A673 (cell line): ENCODE data around the gene CYP4Z1. TPM values are rescaled to one million over a fixed set of nuclear protein-coding genes. Genes with fewer than 3 reads are reported as not detected.

Source experiments
- BruUV-seq: library from RNA; stranded (reverse); fragments of 400-500 nt; replicated peaks from 2 replicates; lab custom pipeline; 2021; lab: Mats Ljungman, UMichigan
- CTCF ChIA-PET: fragments of 300-600 bp; sonication (Branson Sonifier 250); formaldehyde crosslinking; loops from one replicate; lab custom pipeline; 2022; ENCODE audit warnings: antibody characterized with exemption; lab: Charles Lee
- POLR2A ChIA-PET: fragments of 300-600 bp; sonication (Branson Sonifier 250); formaldehyde crosslinking; loops from one replicate; lab custom pipeline; 2022; ENCODE audit warnings: antibody characterized with exemption; ENCODE audit not compliant: low non-redundant PET; lab: Charles Lee
- DNase-seq: peaks from one replicate; pipeline ENCODE4 v3.0.0-alpha.2; 2015; ENCODE audit warnings: low spot score
- H3K27ac ChIP-seq: fragments of 200-600 bp; sonication (generic); 2 replicates; pipeline ENCODE4 v1.5.1; 2016; ENCODE audit warnings: mixed run types, low read depth, mild to moderate bottlenecking, mixed read lengths, antibody characterized with exemption, low read length; ENCODE audit not compliant: poor library complexity, severe bottlenecking
- H3K27me3 ChIP-seq: fragments of 200-600 bp; sonication (generic); replicated peaks from 2 replicates; pipeline ENCODE4 v1.6.1; 2017; ENCODE audit warnings: mixed run types, low read depth, mild to moderate bottlenecking, mixed read lengths, antibody characterized with exemption, low read length; ENCODE audit not compliant: insufficient read depth, poor library complexity
- H3K36me3 ChIP-seq: fragments of 200-600 bp; sonication (generic); 2 replicates; pipeline ENCODE4 v1.6.1; 2016; ENCODE audit warnings: mixed run types, mild to moderate bottlenecking, mixed read lengths, antibody characterized with exemption, low read length; ENCODE audit not compliant: insufficient read depth, poor library complexity, severe bottlenecking
- H3K4me1 ChIP-seq: fragments of 200-600 bp; sonication (generic); 2 replicates; pipeline ENCODE4 v1.6.1; 2017; ENCODE audit warnings: mixed run types, mild to moderate bottlenecking, mixed read lengths, antibody characterized with exemption, low read length; ENCODE audit not compliant: insufficient read depth, poor library complexity, severe bottlenecking
- H3K4me3 ChIP-seq: fragments of 200-600 bp; sonication (generic); 2 replicates; pipeline ENCODE4 v1.5.1; 2016; ENCODE audit warnings: low read depth, mixed run types, mild to moderate bottlenecking, mixed read lengths, low read length; ENCODE audit not compliant: poor library complexity, severe bottlenecking
- H3K9me3 ChIP-seq: fragments of 200-600 bp; sonication (generic); 2 replicates; pipeline ENCODE4 v1.6.1; 2016; ENCODE audit warnings: mixed run types, low read depth, mild to moderate bottlenecking, mixed read lengths, antibody characterized with exemption, low read length; ENCODE audit not compliant: poor library complexity, severe bottlenecking
- EZH2 ChIP-seq: fragments of 200-600 bp; sonication (generic); IDR thresholded peaks from 2 replicates; pipeline ENCODE4 v1.6.1; 2017; ENCODE audit warnings: borderline replicate concordance, low read depth, mild to moderate bottlenecking, mixed read lengths, antibody characterized with exemption, low read length; ENCODE audit not compliant: poor library complexity, severe bottlenecking
- intact Hi-C: fragments of 100-400 bp; cut with micrococcal nuclease; formaldehyde crosslinking; loops from one replicate; pipeline ENCODE4 v1.10.0; 2022; ENCODE audit not compliant: unreplicated experiment
- total RNA-seq: library from RNA; stranded (reverse); gene quantifications from 2 replicates; pipeline ENCODE4 v1.2.3, GENCODE V29; 2021
- TF ChIP-seq, protein P1 (sequence below): fragments of 300-800, 200-600 bp; sonication (generic); conservative IDR thresholded peaks from 2 replicates; pipeline ENCODE4 v1.5.1; 2017; ENCODE audit warnings: low read depth, mild to moderate bottlenecking, antibody characterized with exemption, low read length, moderate library complexity, mixed read lengths

Gene CYP4Z1
- total RNA-seq, 1 experiment from 2014 or later, result not detected

DNA sequence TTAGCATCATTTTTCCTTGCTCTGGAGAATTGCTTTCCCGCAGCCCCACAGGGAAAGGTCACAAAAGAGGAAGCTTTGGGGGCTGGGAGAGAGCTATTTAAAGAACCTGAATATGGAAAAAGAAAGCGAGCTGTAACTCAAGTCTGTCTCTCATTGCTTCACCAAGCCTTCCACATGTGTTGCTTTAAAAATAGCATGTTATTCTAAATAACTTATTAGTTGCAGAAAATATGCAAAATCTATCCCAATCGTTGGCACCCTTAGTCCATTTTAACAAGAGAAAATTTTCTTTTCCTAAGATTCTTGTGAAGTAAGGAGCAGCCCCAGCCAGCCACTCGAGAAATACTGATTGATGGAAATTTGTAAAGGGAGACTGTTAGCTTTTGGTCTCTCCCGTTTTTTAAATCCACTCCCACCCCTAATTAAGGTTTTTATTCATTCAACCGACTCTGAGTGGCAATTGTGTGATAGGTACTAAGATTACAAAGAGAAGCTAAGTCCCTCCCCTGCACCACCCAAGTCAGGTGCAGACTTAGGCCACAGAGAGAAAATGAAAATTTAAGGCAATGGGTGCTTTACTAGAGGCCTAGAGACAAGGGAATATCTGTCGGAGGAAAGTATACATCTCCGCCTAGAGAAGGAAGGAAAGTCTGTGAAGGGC is 42.8 kb upstream of the CYP4Z1 start:
- peaks cover 49% of the 10 kb centered on the region for H3K27me3 ChIP-seq
- no TSS peak for BruUV-seq
- intact Hi-C loops, result no loop called here
- no peaks in the 10 kb centered on the region for H3K4me1 ChIP-seq
- H3K36me3 ChIP-seq, result no peaks in the 10 kb centered on the region
- H3K4me3 ChIP-seq, result no peak overlapping the region
- no peaks in the 10 kb centered on the region for H3K9me3 ChIP-seq
- H3K27ac ChIP-seq, result no peak overlapping the region
- no peak for DNase-seq
- no peak for TF ChIP-seq EZH2
- TF ChIP-seq, protein P1, sequence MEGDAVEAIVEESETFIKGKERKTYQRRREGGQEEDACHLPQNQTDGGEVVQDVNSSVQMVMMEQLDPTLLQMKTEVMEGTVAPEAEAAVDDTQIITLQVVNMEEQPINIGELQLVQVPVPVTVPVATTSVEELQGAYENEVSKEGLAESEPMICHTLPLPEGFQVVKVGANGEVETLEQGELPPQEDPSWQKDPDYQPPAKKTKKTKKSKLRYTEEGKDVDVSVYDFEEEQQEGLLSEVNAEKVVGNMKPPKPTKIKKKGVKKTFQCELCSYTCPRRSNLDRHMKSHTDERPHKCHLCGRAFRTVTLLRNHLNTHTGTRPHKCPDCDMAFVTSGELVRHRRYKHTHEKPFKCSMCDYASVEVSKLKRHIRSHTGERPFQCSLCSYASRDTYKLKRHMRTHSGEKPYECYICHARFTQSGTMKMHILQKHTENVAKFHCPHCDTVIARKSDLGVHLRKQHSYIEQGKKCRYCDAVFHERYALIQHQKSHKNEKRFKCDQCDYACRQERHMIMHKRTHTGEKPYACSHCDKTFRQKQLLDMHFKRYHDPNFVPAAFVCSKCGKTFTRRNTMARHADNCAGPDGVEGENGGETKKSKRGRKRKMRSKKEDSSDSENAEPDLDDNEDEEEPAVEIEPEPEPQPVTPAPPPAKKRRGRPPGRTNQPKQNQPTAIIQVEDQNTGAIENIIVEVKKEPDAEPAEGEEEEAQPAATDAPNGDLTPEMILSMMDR, result no peak
- ChIA-PET POLR2A (no interaction called here), CTCF (no interaction called here)

DNA sequence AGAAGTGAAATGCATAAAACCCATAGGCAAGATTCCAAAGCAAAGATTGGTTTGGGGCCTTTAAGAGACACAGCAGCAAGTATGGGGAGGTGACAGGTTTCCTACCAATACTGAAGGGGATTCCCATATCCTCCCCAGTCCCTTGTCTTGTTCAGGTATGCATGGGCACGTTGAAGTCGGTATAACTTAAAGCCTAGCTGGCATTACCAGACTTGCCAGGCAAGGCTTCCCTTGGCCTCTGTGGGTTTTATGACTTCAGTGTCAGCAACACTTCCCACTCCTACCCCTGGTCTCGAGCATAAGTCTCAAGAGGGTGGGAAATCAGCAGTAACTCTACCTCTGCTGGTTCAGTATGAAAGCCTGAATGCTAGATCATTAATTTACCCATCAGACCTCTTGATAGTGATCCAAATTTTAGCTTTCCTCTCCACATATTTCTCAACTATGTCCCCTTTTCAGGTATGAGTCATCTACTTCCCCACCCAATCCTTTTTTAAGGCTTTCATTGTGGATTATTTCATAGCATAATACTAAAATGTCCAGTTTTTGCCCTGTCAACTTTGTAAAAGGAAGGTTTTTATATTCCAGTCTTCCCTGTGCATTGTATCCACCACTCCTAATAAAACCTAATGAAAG is 36.7 kb upstream of the CYP4Z1 start:
- TF ChIP-seq, protein P1, result no peak
- no peak for TF ChIP-seq EZH2
- BruUV-seq, result no TSS peak
- Histone ChIP-seq H3K9me3 (no peaks in the 10 kb centered on the region), H3K36me3 (no peaks in the 10 kb centered on the region), H3K27ac (no peak overlapping the region), H3K4me1 (no peaks in the 10 kb centered on the region), H3K4me3 (no peak overlapping the region), H3K27me3 (peaks cover 43% of the 10 kb centered on the region)
- ChIA-PET POLR2A (no interaction called here), CTCF (no interaction called here)
- DNase-seq, result no peak
- intact Hi-C loops, result no loop called here

GRCh38 chr1:47031059-47031458 is 36.0 kb upstream of the CYP4Z1 start:
- no peaks in the 10 kb centered on the region for H3K36me3 ChIP-seq
- CTCF ChIA-PET, result no interaction called here
- H3K27ac ChIP-seq, result no peak overlapping the region
- no peak for DNase-seq
- no peak overlapping the region for H3K4me3 ChIP-seq
- H3K4me1 ChIP-seq, result no peaks in the 10 kb centered on the region
- POLR2A ChIA-PET, result no interaction called here
- peaks cover 43% of the 10 kb centered on the region for H3K27me3 ChIP-seq
- TF ChIP-seq, protein P1, result no peak
- TF ChIP-seq EZH2, result no peak
- intact Hi-C loops, result no loop called here
- BruUV-seq, result no TSS peak
- no peaks in the 10 kb centered on the region for H3K9me3 ChIP-seq
